Measurements from ENCODE around the gene SH2D3A.

SH2D3A gene

GRCh38 chr19:6767357-6768235 is at the start of gene SH2D3A:
Gene SH2D3A, minus strand, starts transcription at chr19:6767435. Its CDS starts 3,687 bp downstream, at chr19:6763748.
- Histone ChIP-seq H3K4me3 (ENCODE audit: low read depth, low read length) (peak within 1 kb of the TSS; percentile 98), H3K9ac (ENCODE audit: low read depth, low read length) (no peak within 1 kb of the TSS), H3K27me3 (ENCODE audit: control insufficient read depth, insufficient read depth, low read length) (no peaks in the 10 kb centered on the region), H3K4me1 (ENCODE audit: control insufficient read depth, insufficient read depth, low read length) (peaks cover 13% of the 10 kb centered on the region), H3K36me3 (ENCODE audit: control insufficient read depth, insufficient read depth, low read length) (no peaks in the 10 kb centered on the region), H3K9me3 (ENCODE audit: control insufficient read depth, insufficient read depth, low read length) (no peaks in the 10 kb centered on the region)

GRCh38 chr19:6813659-6814058 is 46.4 kb upstream of the SH2D3A start:
- no peaks in the 10 kb centered on the region for H3K4me1 ChIP-seq (ENCODE audit: control insufficient read depth, insufficient read depth, low read length)

GRCh38 chr19:6812612-6813011 is 45.4 kb upstream of the SH2D3A start:
- Histone ChIP-seq H3K27me3 (ENCODE audit: control insufficient read depth, insufficient read depth, low read length) (no peaks in the 10 kb centered on the region), H3K36me3 (ENCODE audit: control insufficient read depth, insufficient read depth, low read length) (no peaks in the 10 kb centered on the region), H3K4me1 (ENCODE audit: control insufficient read depth, insufficient read depth, low read length) (no peaks in the 10 kb centered on the region), H3K4me3 (ENCODE audit: low read depth, low read length) (no peak overlapping the region), H3K9me3 (ENCODE audit: control insufficient read depth, insufficient read depth, low read length) (no peaks in the 10 kb centered on the region), H3K9ac (ENCODE audit: low read depth, low read length) (no peak overlapping the region)

More at GRCh38 chr19:6813659-6814058, 46.4 kb upstream of the SH2D3A start:
- Histone ChIP-seq H3K36me3 (ENCODE audit: control insufficient read depth, insufficient read depth, low read length) (no peaks in the 10 kb centered on the region), H3K9ac (ENCODE audit: low read depth, low read length) (no peak overlapping the region), H3K4me3 (ENCODE audit: low read depth, low read length) (no peak overlapping the region), H3K27me3 (ENCODE audit: control insufficient read depth, insufficient read depth, low read length) (no peaks in the 10 kb centered on the region), H3K9me3 (ENCODE audit: control insufficient read depth, insufficient read depth, low read length) (no peaks in the 10 kb centered on the region)

- no peak overlapping the region for H3K9ac ChIP-seq (ENCODE audit: low read depth, low read length)
- no peaks in the 10 kb centered on the region for H3K36me3 ChIP-seq (ENCODE audit: control insufficient read depth, insufficient read depth, low read length)
- H3K4me3 ChIP-seq (ENCODE audit: low read depth, low read length): no peak overlapping the region
- no peaks in the 10 kb centered on the region for H3K27me3 ChIP-seq (ENCODE audit: control insufficient read depth, insufficient read depth, low read length)
- no peaks in the 10 kb centered on the region for H3K9me3 ChIP-seq (ENCODE audit: control insufficient read depth, insufficient read depth, low read length)
- H3K4me1 ChIP-seq (ENCODE audit: control insufficient read depth, insufficient read depth, low read length): no peaks in the 10 kb centered on the region
These were observed 44.7 kb upstream of the SH2D3A start for GRCh38 chr19:6811906-6812305.

- Histone ChIP-seq H3K36me3 (ENCODE audit: control insufficient read depth, insufficient read depth, low read length) (no peaks in the 10 kb centered on the region), H3K9me3 (ENCODE audit: control insufficient read depth, insufficient read depth, low read length) (no peaks in the 10 kb centered on the region), H3K4me1 (ENCODE audit: control insufficient read depth, insufficient read depth, low read length) (no peaks in the 10 kb centered on the region), H3K27me3 (ENCODE audit: control insufficient read depth, insufficient read depth, low read length) (no peaks in the 10 kb centered on the region), H3K4me3 (ENCODE audit: low read depth, low read length) (no peak overlapping the region), H3K9ac (ENCODE audit: low read depth, low read length) (no peak overlapping the region)
These were observed 44.1 kb upstream of the SH2D3A start for GRCh38 chr19:6811378-6811777.

GRCh38 chr19:6809262-6809661 is 42.0 kb upstream of the SH2D3A start:
- no peak overlapping the region for H3K9ac ChIP-seq (ENCODE audit: low read depth, low read length)
- no peak overlapping the region for H3K4me3 ChIP-seq (ENCODE audit: low read depth, low read length)
- H3K9me3 ChIP-seq (ENCODE audit: control insufficient read depth, insufficient read depth, low read length): no peaks in the 10 kb centered on the region
- H3K4me1 ChIP-seq (ENCODE audit: control insufficient read depth, insufficient read depth, low read length): no peaks in the 10 kb centered on the region
- H3K27me3 ChIP-seq (ENCODE audit: control insufficient read depth, insufficient read depth, low read length): no peaks in the 10 kb centered on the region
- no peaks in the 10 kb centered on the region for H3K36me3 ChIP-seq (ENCODE audit: control insufficient read depth, insufficient read depth, low read length)

- Histone ChIP-seq H3K9ac (ENCODE audit: low read depth, low read length) (no peak overlapping the region), H3K4me1 (ENCODE audit: control insufficient read depth, insufficient read depth, low read length) (no peaks in the 10 kb centered on the region), H3K36me3 (ENCODE audit: control insufficient read depth, insufficient read depth, low read length) (no peaks in the 10 kb centered on the region), H3K27me3 (ENCODE audit: control insufficient read depth, insufficient read depth, low read length) (no peaks in the 10 kb centered on the region), H3K9me3 (ENCODE audit: control insufficient read depth, insufficient read depth, low read length) (no peaks in the 10 kb centered on the region), H3K4me3 (ENCODE audit: low read depth, low read length) (no peak overlapping the region)
These were observed 41.3 kb upstream of the SH2D3A start for GRCh38 chr19:6808494-6808893.

GRCh38 chr19:6807291-6807690 is 40.1 kb upstream of the SH2D3A start:
- no peaks in the 10 kb centered on the region for H3K4me1 ChIP-seq (ENCODE audit: control insufficient read depth, insufficient read depth, low read length)
- H3K36me3 ChIP-seq (ENCODE audit: control insufficient read depth, insufficient read depth, low read length): no peaks in the 10 kb centered on the region

GRCh38 chr19:6806488-6806887 is 39.3 kb upstream of the SH2D3A start:
- Histone ChIP-seq H3K4me3 (ENCODE audit: low read depth, low read length) (no peak overlapping the region), H3K27me3 (ENCODE audit: control insufficient read depth, insufficient read depth, low read length) (no peaks in the 10 kb centered on the region), H3K36me3 (ENCODE audit: control insufficient read depth, insufficient read depth, low read length) (no peaks in the 10 kb centered on the region), H3K9me3 (ENCODE audit: control insufficient read depth, insufficient read depth, low read length) (no peaks in the 10 kb centered on the region), H3K4me1 (ENCODE audit: control insufficient read depth, insufficient read depth, low read length) (no peaks in the 10 kb centered on the region), H3K9ac (ENCODE audit: low read depth, low read length) (no peak overlapping the region)

More at GRCh38 chr19:6807291-6807690, 40.1 kb upstream of the SH2D3A start:
- no peak overlapping the region for H3K4me3 ChIP-seq (ENCODE audit: low read depth, low read length)
- H3K9ac ChIP-seq (ENCODE audit: low read depth, low read length): no peak overlapping the region
- no peaks in the 10 kb centered on the region for H3K9me3 ChIP-seq (ENCODE audit: control insufficient read depth, insufficient read depth, low read length)
- H3K27me3 ChIP-seq (ENCODE audit: control insufficient read depth, insufficient read depth, low read length): no peaks in the 10 kb centered on the region

- H3K4me1 ChIP-seq (ENCODE audit: control insufficient read depth, insufficient read depth, low read length): peaks cover 5% of the 10 kb centered on the region
- no peaks in the 10 kb centered on the region for H3K9me3 ChIP-seq (ENCODE audit: control insufficient read depth, insufficient read depth, low read length)
- no peaks in the 10 kb centered on the region for H3K36me3 ChIP-seq (ENCODE audit: control insufficient read depth, insufficient read depth, low read length)
- no peak overlapping the region for H3K9ac ChIP-seq (ENCODE audit: low read depth, low read length)
- no peaks in the 10 kb centered on the region for H3K27me3 ChIP-seq (ENCODE audit: control insufficient read depth, insufficient read depth, low read length)
- no peak overlapping the region for H3K4me3 ChIP-seq (ENCODE audit: low read depth, low read length)
These were observed 35.8 kb upstream of the SH2D3A start for GRCh38 chr19:6803036-6803404.

- Histone ChIP-seq H3K9ac (ENCODE audit: low read depth, low read length) (no peak overlapping the region), H3K27me3 (ENCODE audit: control insufficient read depth, insufficient read depth, low read length) (no peaks in the 10 kb centered on the region), H3K4me1 (ENCODE audit: control insufficient read depth, insufficient read depth, low read length) (peaks cover 5% of the 10 kb centered on the region)
These were observed 35.3 kb upstream of the SH2D3A start for GRCh38 chr19:6802336-6803035.

More at GRCh38 chr19:6802336-6803035, 35.3 kb upstream of the SH2D3A start:
- H3K9me3 ChIP-seq (ENCODE audit: control insufficient read depth, insufficient read depth, low read length): no peaks in the 10 kb centered on the region
- H3K4me3 ChIP-seq (ENCODE audit: low read depth, low read length): no peak overlapping the region
- H3K36me3 ChIP-seq (ENCODE audit: control insufficient read depth, insufficient read depth, low read length): no peaks in the 10 kb centered on the region

Data from iPS-15b (cell line).